IPS DF 6.9 (cell line): Measurements from ENCODE around the gene RASGRF2.

ENCODE experiments used
- DNase-seq: peaks from one replicate; pipeline ENCODE4 v3.0.0-alpha.2; 2013; ENCODE audit warnings: low read depth, low spot score
- H3K27ac ChIP-seq: one replicate; pipeline ENCODE4 v1.5.1; 2013; ENCODE audit warnings: low read length, control low read depth
- H3K27me3 ChIP-seq: 2 replicates; pipeline ENCODE4 v1.6.1; 2013; ENCODE audit warnings: mild to moderate bottlenecking, low read length; ENCODE audit not compliant: control insufficient read depth, insufficient read depth
- H3K36me3 ChIP-seq: 2 replicates; pipeline ENCODE4 v1.6.1; 2013; ENCODE audit warnings: low read length; ENCODE audit not compliant: control insufficient read depth, insufficient read depth
- H3K4me1 ChIP-seq: 2 replicates; pipeline ENCODE4 v1.6.1; 2013; ENCODE audit warnings: low read length; ENCODE audit not compliant: control insufficient read depth, insufficient read depth
- H3K4me3 ChIP-seq: 2 replicates; pipeline ENCODE4 v1.5.1; 2013; ENCODE audit warnings: mild to moderate bottlenecking, low read length
- H3K9me3 ChIP-seq: 2 replicates; pipeline ENCODE4 v1.6.1; 2013; ENCODE audit warnings: low read length, inconsistent platforms; ENCODE audit not compliant: control insufficient read depth, insufficient read depth
- WGBS: extraction: QIAGEN DNeasy Blood & Tissue Kit; methylation state at CpG from one replicate; pipeline ENCODE4 v1.1.7; 2013; ENCODE audit warnings: mixed read lengths, missing lambda C conversion rate; ENCODE audit not compliant: insufficient read length, insufficient coverage; 5-methylcytosine and 5-hydroxymethylcytosine counted together

RASGRF2 gene

GRCh38 chr5:81067406-81067805 is 107.2 kb downstream of the RASGRF2 start:
- no peak for DNase-seq
- WGBS, result no CpG with 5 or more reads among the region's 1 CpG
- Histone ChIP-seq H3K4me1 (no peaks in the 10 kb centered on the region), H3K27ac (no peak overlapping the region), H3K27me3 (no peaks in the 10 kb centered on the region), H3K4me3 (no peak overlapping the region), H3K9me3 (no peaks in the 10 kb centered on the region), H3K36me3 (no peaks in the 10 kb centered on the region)

- no peaks in the 10 kb centered on the region for H3K4me1 ChIP-seq
- no peaks in the 10 kb centered on the region; the same call in 1 of the 2 replicates for H3K36me3 ChIP-seq
- no CpG with 5 or more reads among the region's 6 CpGs for WGBS
- no peak overlapping the region for H3K4me3 ChIP-seq
- no peak overlapping the region for H3K27ac ChIP-seq
- no peak for DNase-seq
- no peaks in the 10 kb centered on the region for H3K9me3 ChIP-seq
- H3K27me3 ChIP-seq, result no peaks in the 10 kb centered on the region
These were observed 107.9 kb downstream of the RASGRF2 start for GRCh38 chr5:81068063-81068462.

GRCh38 chr5:81068635-81069034 is 108.5 kb downstream of the RASGRF2 start:
- Histone ChIP-seq H3K9me3 (no peaks in the 10 kb centered on the region), H3K4me1 (no peaks in the 10 kb centered on the region), H3K36me3 (no peaks in the 10 kb centered on the region; the same call in 1 of the 2 replicates), H3K27me3 (no peaks in the 10 kb centered on the region), H3K27ac (no peak overlapping the region), H3K4me3 (no peak overlapping the region)
- no peak for DNase-seq
- WGBS, result no CpG with 5 or more reads among the region's 2 CpGs

- no peak for DNase-seq
- Histone ChIP-seq H3K9me3 (no peaks in the 10 kb centered on the region), H3K27me3 (no peaks in the 10 kb centered on the region), H3K27ac (no peak overlapping the region), H3K36me3 (no peaks in the 10 kb centered on the region; the same call in 1 of the 2 replicates), H3K4me1 (no peaks in the 10 kb centered on the region), H3K4me3 (no peak overlapping the region)
- no CpG with 5 or more reads among the region's 4 CpGs for WGBS
These were observed 109.8 kb downstream of the RASGRF2 start for GRCh38 chr5:81069990-81070389.

GRCh38 chr5:81070571-81071255 is 110.5 kb downstream of the RASGRF2 start:
- Histone ChIP-seq H3K4me1 (no peaks in the 10 kb centered on the region), H3K27ac (no peak overlapping the region), H3K36me3 (no peaks in the 10 kb centered on the region; the same call in 1 of the 2 replicates), H3K4me3 (no peak overlapping the region), H3K27me3 (no peaks in the 10 kb centered on the region), H3K9me3 (no peaks in the 10 kb centered on the region)
- no CpG with 5 or more reads among the region's 6 CpGs for WGBS
- no peak for DNase-seq

GRCh38 chr5:81075041-81075440 is 114.9 kb downstream of the RASGRF2 start:
- H3K27ac ChIP-seq, result no peak overlapping the region
- DNase-seq, result no peak
- H3K36me3 ChIP-seq, result peaks cover 4% of the 10 kb centered on the region; the same call in 1 of the 2 replicates
- no CpG with 5 or more reads among the region's 5 CpGs for WGBS
- H3K9me3 ChIP-seq, result no peaks in the 10 kb centered on the region; the same call in 1 of the 2 replicates
- H3K4me3 ChIP-seq, result no peak overlapping the region
- H3K27me3 ChIP-seq, result no peaks in the 10 kb centered on the region
- no peaks in the 10 kb centered on the region for H3K4me1 ChIP-seq

- Histone ChIP-seq H3K4me3 (no peak overlapping the region), H3K27me3 (no peaks in the 10 kb centered on the region), H3K9me3 (no peaks in the 10 kb centered on the region; the same call in 1 of the 2 replicates), H3K4me1 (no peaks in the 10 kb centered on the region), H3K27ac (no peak overlapping the region), H3K36me3 (peaks cover 9% of the 10 kb centered on the region)
- no peak for DNase-seq
- no CpG with 5 or more reads among the region's 2 CpGs for WGBS
These were observed 116.9 kb downstream of the RASGRF2 start for GRCh38 chr5:81077105-81077504.

GRCh38 chr5:81078930-81079329 is 118.8 kb downstream of the RASGRF2 start:
- DNase-seq, result no peak
- WGBS, result no CpG with 5 or more reads among the region's 2 CpGs
- no peaks in the 10 kb centered on the region; the same call in 1 of the 2 replicates for H3K9me3 ChIP-seq
- H3K27me3 ChIP-seq, result no peaks in the 10 kb centered on the region
- H3K4me3 ChIP-seq, result no peak overlapping the region
- H3K27ac ChIP-seq, result no peak overlapping the region
- no peaks in the 10 kb centered on the region for H3K4me1 ChIP-seq
- peaks cover 9% of the 10 kb centered on the region for H3K36me3 ChIP-seq

- no CpG with 5 or more reads among the region's 9 CpGs for WGBS
- Histone ChIP-seq H3K27me3 (no peaks in the 10 kb centered on the region), H3K27ac (no peak overlapping the region), H3K36me3 (peaks cover 9% of the 10 kb centered on the region), H3K4me1 (no peaks in the 10 kb centered on the region), H3K9me3 (no peaks in the 10 kb centered on the region; the same call in 1 of the 2 replicates), H3K4me3 (no peak overlapping the region)
- DNase-seq, result no peak
These were observed 120.8 kb downstream of the RASGRF2 start for GRCh38 chr5:81080809-81081460.

GRCh38 chr5:81081461-81081835 is 121.3 kb downstream of the RASGRF2 start:
- H3K4me1 ChIP-seq, result no peaks in the 10 kb centered on the region
- no peaks in the 10 kb centered on the region for H3K27me3 ChIP-seq
- no peaks in the 10 kb centered on the region; the same call in 1 of the 2 replicates for H3K9me3 ChIP-seq
- DNase-seq, result no peak
- H3K36me3 ChIP-seq, result peaks cover 9% of the 10 kb centered on the region
- no peak overlapping the region for H3K27ac ChIP-seq
- no CpG with 5 or more reads among the region's 8 CpGs for WGBS
- no peak overlapping the region for H3K4me3 ChIP-seq
